NT2/D1 (cell line): ENCODE measurements around the gene SNX14.
"Not testable (repeated sequence)": the region's sequence is repeated elsewhere in the genome, so short reads cannot be mapped to it uniquely, and the experiment has no call there.

Experiments
- DNase-seq: peaks from one replicate; pipeline ENCODE4 v3.0.0-alpha.2; 2011; ENCODE audit warnings: low read depth, low spot score
- H3K27me3 ChIP-seq: 2 replicates; pipeline ENCODE4 v1.6.0; 2011; ENCODE audit warnings: mild to moderate bottlenecking; ENCODE audit not compliant: insufficient read length, insufficient read depth
- H3K36me3 ChIP-seq: 2 replicates; pipeline ENCODE4 v1.6.1; 2011; ENCODE audit warnings: mild to moderate bottlenecking, low read length, mixed read lengths; ENCODE audit not compliant: insufficient read depth, insufficient read length
- H3K4me1 ChIP-seq: 2 replicates; pipeline ENCODE4 v1.5.1; 2011; ENCODE audit not compliant: insufficient read depth, insufficient read length
- H3K4me3 ChIP-seq: 2 replicates; pipeline ENCODE4 v1.5.1; 2011; ENCODE audit warnings: low read depth; ENCODE audit not compliant: insufficient read length
- H3K9ac ChIP-seq: 2 replicates; pipeline ENCODE4 v1.6.0; 2011; ENCODE audit warnings: low read depth; ENCODE audit not compliant: insufficient read length
- H3K9me3 ChIP-seq: 2 replicates; pipeline ENCODE4 v1.5.1; 2011; ENCODE audit warnings: mild to moderate bottlenecking, low read length; ENCODE audit not compliant: insufficient read depth
- SUZ12 ChIP-seq: IDR thresholded peaks from 2 replicates; pipeline ENCODE4 v1.6.1; 2011; ENCODE audit not compliant: insufficient read length, insufficient read depth; ENCODE audit errors: extremely low read depth
- YY1 ChIP-seq: IDR thresholded peaks from 2 replicates; pipeline ENCODE4 v1.6.1; 2011; ENCODE audit not compliant: insufficient read length, insufficient read depth
- ZNF274 ChIP-seq: IDR thresholded peaks from 2 replicates; pipeline ENCODE4 v1.6.1; 2011; ENCODE audit warnings: mild to moderate bottlenecking, low read depth, low read length

The SNX14 gene

GRCh38 chr6:85602100-85602499, 8.4 kb upstream of the SNX14 start:
- Histone ChIP-seq H3K9me3 (no peaks in the 10 kb centered on the region), H3K4me1 (no peaks in the 10 kb centered on the region), H3K9ac (no peak overlapping the region), H3K36me3 (no peaks in the 10 kb centered on the region), H3K27me3 (no peaks in the 10 kb centered on the region), H3K4me3 (no peak overlapping the region)
- no peak for TF ChIP-seq YY1
- TF ChIP-seq ZNF274 = no peak
- TF ChIP-seq SUZ12 = no peak
- DNase-seq = no peak

- no peak overlapping the region for H3K4me3 ChIP-seq
- TF ChIP-seq SUZ12 = no peak
- no peak for TF ChIP-seq ZNF274
- TF ChIP-seq YY1 = no peak
Measured at GRCh38 chr6:85600713-85601313, 7.2 kb upstream of the SNX14 start.

GRCh38 chr6:85594197-85594930, 706 bp upstream of the SNX14 start:
- no peak for DNase-seq

More at GRCh38 chr6:85600713-85601313, 7.2 kb upstream of the SNX14 start:
- no peaks in the 10 kb centered on the region for H3K9me3 ChIP-seq
- DNase-seq = no peak
- H3K27me3 ChIP-seq = peaks cover 2% of the 10 kb centered on the region
- no peaks in the 10 kb centered on the region for H3K4me1 ChIP-seq
- no peaks in the 10 kb centered on the region for H3K36me3 ChIP-seq
- no peak overlapping the region for H3K9ac ChIP-seq

GRCh38 chr6:85592033-85592432, 1.6 kb downstream of the SNX14 start:
- TF ChIP-seq YY1 = no peak
- no peak for TF ChIP-seq ZNF274
- no peak for TF ChIP-seq SUZ12

More at GRCh38 chr6:85594197-85594930, 706 bp upstream of the SNX14 start:
- Histone ChIP-seq H3K4me1 (no peaks in the 10 kb centered on the region), H3K36me3 (no peaks in the 10 kb centered on the region), H3K9me3 (no peaks in the 10 kb centered on the region), H3K27me3 (peaks cover 15% of the 10 kb centered on the region), H3K9ac (peak overlapping the region; percentile 95), H3K4me3 (peak overlapping the region; percentile 88)
- TF ChIP-seq YY1 (no peak), SUZ12 (no peak)

GRCh38 chr6:85591207-85591606, 2.5 kb downstream of the SNX14 start:
- H3K4me3 ChIP-seq = no peak overlapping the region
- H3K9me3 ChIP-seq = no peaks in the 10 kb centered on the region
- no peak for TF ChIP-seq SUZ12
- TF ChIP-seq YY1 = no peak
- TF ChIP-seq ZNF274 = no peak
- H3K36me3 ChIP-seq = no peaks in the 10 kb centered on the region
- H3K4me1 ChIP-seq = no peaks in the 10 kb centered on the region
- no peak overlapping the region for H3K9ac ChIP-seq
- DNase-seq = no peak
- H3K27me3 ChIP-seq = peaks cover 15% of the 10 kb centered on the region

More at GRCh38 chr6:85592033-85592432, 1.6 kb downstream of the SNX14 start:
- no peaks in the 10 kb centered on the region for H3K9me3 ChIP-seq
- no peak overlapping the region for H3K9ac ChIP-seq
- no peak for DNase-seq
- H3K4me1 ChIP-seq = no peaks in the 10 kb centered on the region
- H3K27me3 ChIP-seq = peaks cover 15% of the 10 kb centered on the region
- no peaks in the 10 kb centered on the region for H3K36me3 ChIP-seq
- no peak overlapping the region for H3K4me3 ChIP-seq

- Histone ChIP-seq H3K4me3 (no peak overlapping the region), H3K27me3 (no peaks in the 10 kb centered on the region), H3K9ac (no peak overlapping the region), H3K4me1 (no peaks in the 10 kb centered on the region), H3K36me3 (no peaks in the 10 kb centered on the region), H3K9me3 (peaks cover 9% of the 10 kb centered on the region; the same call in 1 of the 2 replicates)
- no peak for DNase-seq
- no peak for TF ChIP-seq YY1
- no peak for TF ChIP-seq ZNF274
- no peak for TF ChIP-seq SUZ12
Measured at GRCh38 chr6:85585741-85586140, 7.9 kb downstream of the SNX14 start.

GRCh38 chr6:85582832-85583231, 10.8 kb downstream of the SNX14 start:
- H3K9ac ChIP-seq, H3K4me3 ChIP-seq, DNase-seq, H3K4me1 ChIP-seq, H3K9me3 ChIP-seq, H3K27me3 ChIP-seq, H3K36me3 ChIP-seq: not testable (repeated sequence)

- Histone ChIP-seq H3K4me3 (no peak overlapping the region), H3K27me3 (no peaks in the 10 kb centered on the region), H3K36me3 (peaks cover 4% of the 10 kb centered on the region), H3K4me1 (no peaks in the 10 kb centered on the region), H3K9me3 (peaks cover 9% of the 10 kb centered on the region; the same call in 1 of the 2 replicates), H3K9ac (no peak overlapping the region)
- no peak for TF ChIP-seq ZNF274
- TF ChIP-seq SUZ12 = no peak
- no peak for TF ChIP-seq YY1
- DNase-seq = no peak
Measured at GRCh38 chr6:85581572-85581971, 12.1 kb downstream of the SNX14 start.
